Kasumi-1 (cell line): ENCODE data around the gene CUBN.

Experiments used
- DNase-seq, 2 experiments: peaks; one replicate each; lab custom pipeline; 2025; lab: John Stamatoyannopoulos, UW

Gene CUBN

DNA sequence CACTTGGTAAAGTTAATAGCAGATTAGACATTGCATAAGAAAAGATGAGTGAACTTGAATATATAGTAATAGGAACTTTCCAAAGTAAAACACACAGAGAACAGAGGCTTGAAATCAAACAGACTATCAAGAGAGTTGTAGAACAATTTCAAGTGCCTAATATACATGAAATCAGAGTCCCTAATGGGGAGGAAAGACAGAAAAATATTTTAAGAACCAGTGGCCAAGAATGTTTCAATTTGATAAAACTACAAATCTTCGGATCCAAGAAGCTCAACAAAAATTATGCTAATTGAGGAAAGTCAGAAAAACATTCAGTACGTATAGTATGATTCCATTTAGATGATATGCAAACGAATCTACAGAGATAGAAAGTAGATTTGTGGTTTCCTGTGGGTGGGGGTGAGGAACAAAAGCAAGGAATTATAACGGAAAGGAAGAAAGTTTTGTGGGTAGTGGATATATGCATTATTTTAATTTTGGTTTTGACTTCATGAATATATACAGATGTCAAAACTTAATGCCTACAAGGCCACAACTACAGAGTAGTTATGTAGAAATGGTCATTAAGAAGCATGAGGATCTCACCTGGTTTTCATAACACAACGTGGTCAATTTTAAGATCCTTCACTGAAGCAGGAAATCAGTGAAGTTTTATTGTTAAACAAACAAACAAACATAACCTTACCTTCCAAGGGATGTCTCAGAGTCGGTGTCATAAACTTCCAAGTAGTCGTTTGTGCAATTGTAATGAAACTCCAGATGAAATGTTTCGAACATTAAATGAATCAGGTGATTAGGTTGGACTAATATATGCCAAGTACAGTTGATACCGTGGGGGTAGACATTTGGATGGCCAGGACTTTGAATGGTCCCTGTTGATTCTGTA lies 62.0 kb downstream of the CUBN start:
- no peak for DNase-seq

DNA sequence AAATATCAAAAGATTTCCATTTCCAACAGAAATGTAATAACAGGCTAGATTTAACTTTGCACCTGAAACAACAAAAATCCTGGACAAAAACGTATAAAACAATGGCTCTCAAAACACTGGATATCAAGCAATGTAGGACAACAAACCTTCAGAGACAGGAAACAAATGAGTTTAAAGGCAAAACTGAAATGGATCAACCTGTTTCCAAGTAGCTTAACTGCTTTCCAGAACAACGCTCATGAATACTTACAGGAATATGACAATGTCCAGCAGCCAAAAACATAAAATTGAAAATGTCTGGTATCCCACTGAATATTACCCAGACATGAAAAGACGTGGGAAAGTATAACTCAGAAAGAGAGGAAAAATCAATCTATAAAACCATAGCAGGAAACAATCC lies 62.8 kb downstream of the CUBN start:
- DNase-seq = no peak

DNA sequence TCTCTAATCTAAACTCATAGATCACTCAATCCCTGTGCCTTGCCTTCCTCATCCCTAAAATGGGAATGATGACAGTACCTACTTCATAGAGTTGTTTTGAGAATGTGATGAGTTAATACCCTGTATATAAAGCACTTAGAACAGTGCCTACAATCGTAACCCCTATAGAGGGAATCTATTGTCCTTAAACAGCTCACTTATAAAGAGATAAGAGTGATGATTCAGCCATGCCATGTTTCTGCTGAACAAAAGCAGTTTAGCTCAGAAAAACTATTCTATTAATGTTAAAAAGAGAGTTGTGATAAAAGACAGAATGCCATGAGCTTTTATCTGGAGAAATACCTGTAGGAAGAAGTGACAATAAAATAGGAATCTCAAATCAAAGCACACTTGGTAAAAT lies 63.6 kb downstream of the CUBN start:
- no peak for DNase-seq

DNA sequence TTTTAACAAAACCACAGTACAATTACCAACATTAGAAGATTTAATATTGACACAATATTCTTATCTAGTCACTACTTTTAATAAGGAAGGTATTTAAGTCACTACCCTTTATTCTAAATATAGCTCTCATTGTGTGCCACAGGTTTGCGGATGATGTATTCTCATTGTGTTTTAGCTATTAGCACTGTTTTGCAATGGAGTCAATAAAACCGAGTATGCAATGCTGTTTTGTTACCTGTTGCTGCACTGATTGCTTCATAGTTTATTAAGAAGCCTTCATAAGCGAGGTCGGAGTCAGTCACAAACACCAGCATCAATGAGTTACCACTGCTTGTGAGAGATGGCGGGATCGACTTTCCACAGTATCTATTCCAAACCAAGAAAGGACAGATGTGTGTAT lies 64.3 kb downstream of the CUBN start:
- DNase-seq = no peak

DNA sequence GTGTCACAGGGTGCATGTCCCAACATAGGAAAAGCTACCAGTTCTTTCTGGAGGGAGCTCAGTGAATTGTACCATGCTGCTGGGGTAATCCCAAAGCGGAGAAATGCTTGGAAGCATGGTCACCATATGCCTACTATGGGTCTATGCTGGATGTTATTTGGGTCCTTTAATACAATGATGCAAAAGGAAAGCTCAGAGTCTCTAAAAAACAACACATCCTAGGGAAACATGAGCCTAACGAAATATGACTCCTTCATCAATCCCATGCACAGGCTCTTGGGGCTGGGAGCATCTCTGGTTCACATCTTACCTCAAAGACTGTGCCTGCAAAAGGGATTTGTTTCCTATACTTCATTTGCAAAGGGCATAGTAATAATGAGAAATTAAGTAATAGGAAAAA lies 65.2 kb downstream of the CUBN start:
- no peak for DNase-seq

DNA sequence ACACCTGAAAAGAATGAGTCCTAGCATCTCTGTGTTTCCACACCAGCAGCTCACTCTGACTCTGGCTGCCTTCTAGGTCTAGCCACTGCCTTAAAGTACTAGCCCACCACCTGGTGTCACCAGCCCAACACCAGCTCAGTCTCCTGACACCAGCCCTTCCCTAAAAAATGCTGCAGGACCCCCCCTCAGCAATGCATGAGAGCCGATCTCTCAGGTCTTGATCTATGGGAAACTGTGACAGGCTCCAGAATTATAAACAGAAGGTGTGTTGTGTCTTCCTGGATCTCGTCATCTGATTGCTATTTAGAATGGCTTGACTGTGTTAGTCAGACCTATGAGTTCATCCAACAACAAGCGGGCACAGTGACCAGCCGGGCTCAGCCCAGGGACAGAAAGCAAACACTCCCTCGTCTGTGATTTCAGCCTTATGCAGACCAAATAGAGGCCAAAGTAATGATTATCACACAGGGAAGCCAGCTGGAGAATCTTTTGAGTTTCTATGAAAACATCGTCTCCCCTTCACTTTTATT lies 66.6 kb downstream of the CUBN start:
- DNase-seq = no peak

DNA sequence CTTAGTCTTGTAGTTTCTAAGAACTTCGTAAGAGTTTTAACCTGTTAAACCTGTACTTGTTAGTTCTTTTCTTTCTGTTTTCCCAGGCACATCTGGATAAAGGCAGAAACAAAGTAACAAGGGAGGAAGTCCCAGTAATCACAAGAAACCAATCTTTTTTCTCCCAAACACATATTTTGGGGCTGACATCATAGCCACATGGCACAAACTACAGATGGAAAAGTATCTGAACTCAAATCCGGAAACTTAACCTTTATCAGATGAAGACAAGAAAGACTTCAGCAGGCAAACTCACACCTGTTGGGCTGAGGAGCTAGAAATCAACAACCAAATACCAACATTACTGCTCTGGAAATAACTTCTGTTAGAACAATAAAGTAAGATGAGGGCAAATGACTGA lies 67.1 kb downstream of the CUBN start:
- no peak for DNase-seq

DNA sequence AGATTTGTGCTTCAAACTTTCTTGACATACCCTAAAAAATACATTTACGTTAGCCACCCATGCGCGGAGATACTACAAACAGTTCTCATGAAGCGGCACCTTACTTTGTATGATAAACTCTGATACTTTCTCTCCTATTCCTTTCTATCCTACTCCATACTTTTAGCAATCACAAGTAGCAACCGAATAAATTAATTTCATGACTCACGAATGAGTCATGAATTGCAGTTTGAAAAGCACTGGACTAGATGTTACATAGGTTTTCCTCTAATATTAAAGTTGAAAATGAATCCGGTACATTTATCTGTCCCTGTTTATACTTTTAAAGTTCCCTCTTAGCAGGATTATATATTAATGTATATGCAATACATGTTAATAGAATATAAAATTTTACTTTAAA lies 67.6 kb downstream of the CUBN start:
- no peak for DNase-seq

DNA sequence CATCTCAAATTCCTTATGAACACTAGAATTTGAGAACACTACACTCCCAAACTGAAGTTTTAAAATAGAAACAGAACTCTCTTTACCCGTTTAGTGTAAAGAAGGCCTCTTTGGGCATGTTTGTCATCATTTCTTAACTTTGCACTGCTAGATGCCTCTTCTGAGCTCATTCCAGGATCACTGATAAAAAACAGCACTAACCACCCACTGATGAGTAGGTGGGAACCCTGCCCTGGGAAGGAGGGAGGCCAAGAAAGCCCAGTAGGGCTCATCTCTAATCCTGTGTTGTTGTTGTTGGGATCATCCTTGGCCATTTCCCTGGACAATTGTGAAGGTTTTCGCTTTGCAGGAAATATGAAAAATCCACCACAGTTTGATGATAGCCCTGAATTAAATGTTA lies 68.2 kb downstream of the CUBN start:
- DNase-seq = no peak

DNA sequence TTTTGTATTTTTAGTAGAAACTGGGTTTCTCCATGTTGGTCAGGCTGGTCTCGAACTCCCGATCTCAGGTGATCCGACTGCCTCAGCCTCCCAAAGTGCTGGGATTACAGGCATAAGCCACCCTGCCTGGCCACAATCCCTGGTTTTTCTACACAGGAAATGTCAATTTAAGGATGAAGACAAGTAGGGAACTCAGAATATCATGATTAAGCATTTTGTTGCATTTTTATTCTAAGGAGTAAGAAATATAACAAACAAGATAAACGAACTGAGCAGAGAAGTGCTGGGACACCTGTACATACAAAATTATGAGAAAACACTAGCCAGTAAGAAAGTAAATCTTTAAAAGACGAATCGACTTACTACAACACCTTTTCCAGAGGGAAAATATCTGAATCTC lies 69.3 kb downstream of the CUBN start:
- no peak for DNase-seq

DNA sequence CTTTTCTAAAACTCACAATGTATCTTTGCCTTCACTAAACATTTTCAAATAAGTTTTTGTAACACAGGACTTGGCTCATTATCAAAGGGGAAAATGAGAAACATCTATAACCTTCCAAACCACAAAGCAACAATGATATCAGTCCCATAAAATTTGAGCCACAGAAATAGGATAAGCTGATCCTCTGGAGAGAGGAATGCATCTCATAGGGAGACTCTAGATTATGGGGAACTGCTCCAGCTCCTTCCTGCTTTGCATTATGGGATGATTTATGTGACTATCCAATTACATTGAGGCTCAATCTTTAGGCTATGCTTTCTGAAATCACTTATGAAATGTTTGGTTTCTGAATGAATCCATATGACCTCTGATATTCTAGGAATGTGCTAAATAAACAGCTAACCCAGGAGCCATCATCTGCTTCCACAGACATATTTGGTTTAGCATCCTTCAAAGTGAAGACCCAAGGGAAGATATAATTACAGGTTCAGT lies 70.4 kb downstream of the CUBN start:
- no peak for DNase-seq

DNA sequence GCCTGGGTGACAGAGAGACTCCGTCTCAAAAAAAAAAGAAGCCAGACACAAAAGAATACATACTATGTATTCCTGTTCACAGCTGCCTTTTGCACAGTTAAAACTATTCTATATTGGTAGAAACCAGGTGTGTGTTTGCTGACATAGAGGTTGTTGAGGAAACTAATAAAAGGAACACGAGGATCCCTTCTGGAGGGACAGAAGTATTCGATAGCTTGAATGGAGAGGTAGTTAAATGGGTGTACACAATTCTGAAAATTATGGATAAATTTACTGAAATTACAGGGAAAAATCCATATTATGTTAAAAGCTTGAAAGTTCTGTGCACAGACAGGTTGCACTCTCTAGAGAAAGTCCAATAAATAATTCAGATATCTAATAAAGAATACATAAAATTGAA lies 71.5 kb downstream of the CUBN start:
- DNase-seq = no peak

DNA sequence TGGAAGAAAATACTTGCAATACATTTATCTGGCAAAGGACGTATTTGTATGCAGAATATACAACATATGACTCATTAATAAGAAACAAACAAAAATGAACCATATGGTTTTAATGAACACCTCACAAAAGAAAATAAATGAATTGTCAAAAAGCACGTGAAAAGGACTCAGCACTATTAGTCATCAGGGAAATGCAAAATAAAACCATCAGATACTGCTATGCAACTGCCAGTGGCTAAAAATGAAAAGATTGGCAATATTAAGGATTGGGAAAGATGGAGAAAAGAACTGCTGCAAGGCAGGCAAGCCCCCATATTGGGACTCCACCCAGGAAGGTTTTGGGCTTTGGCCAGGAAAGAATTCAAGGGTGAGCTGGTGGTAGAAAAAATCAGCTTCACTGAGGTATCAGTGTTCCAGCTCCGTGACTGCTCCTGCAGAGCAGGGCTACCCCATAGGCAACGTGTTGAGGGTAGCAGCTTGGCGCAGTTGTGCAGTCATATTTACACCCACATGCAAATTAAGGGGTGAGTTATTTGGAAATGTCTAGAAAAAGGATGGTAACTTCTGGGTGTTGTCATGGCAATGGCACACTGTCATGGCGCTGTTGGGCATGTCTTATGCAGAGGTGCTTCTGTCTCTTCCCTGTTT lies 72.7 kb downstream of the CUBN start:
- no peak for DNase-seq

DNA sequence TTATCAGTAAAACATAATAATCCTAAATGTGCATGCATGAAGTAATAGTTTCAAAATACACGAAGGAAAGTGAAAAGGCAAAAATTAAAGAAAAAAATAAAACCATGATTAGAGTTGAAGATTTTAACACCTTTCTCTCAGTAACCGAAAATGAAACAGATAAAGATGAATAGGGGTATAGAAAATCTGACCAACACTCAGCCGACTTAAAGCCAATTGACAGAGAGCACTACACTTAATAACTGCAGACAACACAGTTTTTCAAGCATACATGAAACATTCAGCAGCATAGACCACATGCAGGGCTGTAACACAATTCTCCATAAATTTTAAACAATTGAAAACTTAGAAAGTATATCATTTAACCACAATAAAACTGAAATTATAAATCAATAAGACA lies 76.1 kb downstream of the CUBN start:
- DNase-seq = no peak

DNA sequence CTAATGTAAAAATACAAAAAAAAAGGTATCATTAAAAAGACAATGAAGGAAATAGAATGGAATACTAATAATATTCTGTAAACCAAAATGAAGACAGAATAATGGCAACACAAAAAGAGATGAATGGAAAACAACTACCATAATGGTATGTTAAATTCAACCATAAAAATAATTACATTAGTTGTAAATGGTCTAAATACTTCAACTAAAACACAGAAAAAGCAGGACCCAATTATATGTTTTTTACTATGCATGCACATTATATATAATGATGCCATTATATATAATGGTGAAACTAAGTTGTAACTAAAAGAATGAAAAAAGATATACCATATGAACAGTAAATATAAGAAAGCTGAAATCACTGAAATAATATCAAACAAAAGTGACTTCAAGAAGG lies 76.5 kb downstream of the CUBN start:
- DNase-seq = no peak

DNA sequence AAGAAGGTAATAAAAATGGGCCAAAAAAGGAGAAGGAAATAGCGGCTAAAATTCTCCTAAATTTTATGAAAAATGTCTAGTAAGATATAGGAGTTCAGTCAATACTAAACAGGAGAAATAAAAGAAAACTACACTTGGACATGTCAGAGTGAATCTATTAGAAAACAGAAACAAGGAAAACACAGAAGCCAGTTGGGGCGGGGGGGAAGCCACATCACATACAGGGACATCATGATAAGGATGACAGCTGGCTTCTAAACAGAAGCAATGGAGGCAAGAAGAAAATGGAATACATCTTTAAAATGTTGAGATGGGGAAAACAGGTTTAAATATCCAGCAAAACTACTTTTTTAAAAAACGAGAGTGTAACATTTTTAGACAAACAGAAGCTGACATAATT lies 77.8 kb downstream of the CUBN start:
- no peak for DNase-seq

DNA sequence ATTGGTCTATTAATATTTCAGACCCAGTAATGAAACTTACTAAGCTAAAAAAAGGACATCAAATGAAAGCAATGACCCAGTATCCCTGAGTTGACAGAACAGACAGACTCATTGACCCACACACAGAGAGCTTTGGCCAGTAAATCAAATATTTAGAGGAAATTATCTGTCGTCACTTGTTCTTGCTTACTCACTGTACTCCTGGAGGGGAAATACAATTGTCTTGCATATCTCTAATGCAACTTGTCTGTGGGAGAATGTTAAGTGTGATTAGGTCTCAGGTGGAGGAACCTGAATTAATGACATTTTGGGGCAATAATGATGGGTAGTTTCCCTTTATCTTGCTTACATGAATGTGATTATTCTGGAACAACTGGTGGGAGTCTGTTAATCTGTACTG lies 80.4 kb downstream of the CUBN start:
- no peak for DNase-seq

DNA sequence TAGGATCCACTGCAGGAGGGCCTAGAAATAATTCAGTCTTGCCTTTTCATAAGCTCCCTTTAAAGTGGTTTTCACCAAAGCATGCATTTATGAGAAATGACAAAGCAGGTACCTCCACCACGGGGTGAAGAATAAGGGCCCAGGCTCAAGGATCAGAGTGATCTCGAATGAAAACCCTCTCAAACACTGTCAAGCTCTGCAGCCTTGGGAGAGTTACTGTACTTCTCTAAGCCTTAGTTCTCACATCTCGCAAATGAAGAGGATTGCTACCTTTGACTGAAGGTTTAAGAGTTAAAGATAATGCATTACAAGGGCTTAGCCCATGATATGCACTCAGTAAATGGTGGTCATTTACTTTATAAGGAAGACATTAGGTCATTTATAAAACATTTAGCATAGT lies 81.7 kb downstream of the CUBN start:
- no peak for DNase-seq

DNA sequence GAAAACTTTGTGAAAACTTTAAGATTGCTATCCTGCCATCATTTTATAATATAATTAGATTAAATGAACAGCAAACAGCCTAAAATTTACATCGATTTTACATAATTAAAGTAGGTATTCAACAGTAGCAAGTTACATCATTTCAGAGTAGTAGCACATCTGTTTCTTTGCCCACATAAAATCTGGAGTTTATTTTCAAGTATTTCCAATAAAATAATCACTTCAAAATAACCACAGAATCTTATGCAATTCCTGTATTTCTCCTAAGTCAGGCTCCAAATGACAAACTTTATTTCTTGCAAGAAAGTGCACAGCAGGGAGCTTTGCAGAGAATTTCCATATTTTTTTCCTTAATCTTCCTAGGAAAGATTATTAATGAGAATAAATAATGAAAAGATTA lies 82.6 kb downstream of the CUBN start:
- DNase-seq = no peak

DNA sequence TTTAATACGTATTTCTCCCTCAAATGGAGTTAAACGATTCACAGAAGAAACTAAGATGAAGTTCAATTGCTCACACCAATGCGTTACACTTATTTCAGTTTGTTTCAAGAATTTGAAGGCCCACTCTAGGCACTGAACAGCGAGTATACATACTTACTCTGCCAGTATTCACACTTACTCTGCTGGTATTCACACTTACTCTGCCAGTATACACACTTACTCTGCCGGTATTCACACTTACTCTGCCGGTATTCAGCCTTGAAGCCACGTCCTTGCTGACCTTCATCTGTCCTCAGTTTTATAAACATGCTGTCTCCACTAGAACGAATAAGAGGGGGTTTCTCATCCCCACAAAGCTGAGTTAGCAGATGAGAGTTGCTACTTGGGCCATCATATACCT lies 86.0 kb downstream of the CUBN start:
- no peak for DNase-seq

DNA sequence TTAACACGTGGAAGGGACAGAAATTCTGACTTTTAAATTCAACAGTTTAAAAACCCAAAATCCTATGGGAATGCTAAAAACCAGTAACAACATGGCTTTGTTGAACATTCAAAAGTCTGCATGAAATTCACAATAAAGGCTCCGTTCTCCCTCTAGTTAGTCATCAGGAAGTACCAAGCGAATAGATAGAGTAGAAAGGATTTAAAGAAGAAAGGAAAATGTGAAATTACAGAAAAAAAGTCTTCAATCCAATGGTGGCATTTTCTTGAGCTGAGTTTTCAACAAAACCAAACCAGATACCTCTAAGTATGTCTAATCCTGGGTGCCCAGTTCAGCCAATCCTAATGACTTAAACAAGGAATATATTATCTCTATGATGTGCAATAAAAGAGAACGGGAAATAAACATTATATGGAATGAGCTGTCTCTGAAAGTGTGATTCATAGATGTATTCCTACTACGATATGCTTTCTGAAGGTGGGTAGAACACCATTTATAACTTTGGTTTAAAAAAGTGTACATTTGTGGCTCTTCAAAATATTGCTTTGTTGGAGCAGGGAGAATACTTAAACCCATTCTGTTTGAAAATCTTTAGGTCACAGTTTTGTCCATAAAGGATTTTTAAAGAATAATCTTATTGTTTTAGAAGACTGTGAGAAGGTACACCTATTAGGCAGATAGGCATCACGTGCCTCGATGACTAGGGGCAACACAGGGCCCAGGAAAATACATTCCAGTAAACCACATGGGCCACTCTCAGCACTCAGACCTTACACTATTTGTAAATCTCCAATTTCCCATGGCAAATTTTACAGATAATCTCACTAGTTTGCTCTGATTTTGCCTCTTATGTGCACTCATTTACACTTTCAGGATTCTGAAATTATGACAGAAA lies 87.7 kb downstream of the CUBN start:
- no peak for DNase-seq

DNA sequence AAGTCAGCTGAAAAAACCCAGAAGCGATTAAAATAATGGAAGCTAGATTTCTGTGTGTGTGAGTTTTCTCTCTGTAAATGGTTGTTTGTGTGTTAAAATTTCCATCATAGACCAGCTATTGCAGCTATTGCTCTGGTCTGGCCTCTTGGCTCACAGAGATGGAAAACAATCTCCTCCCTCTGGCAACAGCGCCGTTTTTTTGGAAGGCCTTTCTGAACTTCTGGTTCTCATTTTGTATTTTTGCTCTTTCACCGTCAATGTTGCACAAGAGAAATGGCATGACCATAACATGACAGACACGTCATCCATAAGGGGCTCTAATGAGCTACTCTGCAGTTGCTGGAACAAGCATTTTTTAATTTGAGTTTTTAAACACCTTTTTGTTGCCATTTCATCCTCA lies 91.0 kb downstream of the CUBN start:
- DNase-seq = no peak
